Gastroesophageal sphincter (tissue), 3 donors: ENCODE results near the gene SDHAF4.

ENCODE experiments used
- EP300 ChIP-seq: sonication (generic); formaldehyde crosslinking; IDR thresholded peaks from one replicate; pipeline ENCODE4 v1.6.1; 2017; ENCODE audit warnings: antibody characterized with exemption, mild to moderate bottlenecking
- POLR2A ChIP-seq, 2 donors: fragments of 450-650 bp; IDR thresholded peaks; one replicate each; pipeline ENCODE4 v1.6.1; 2017; ENCODE audit warnings: antibody characterized with exemption in 2 of 2, mild to moderate bottlenecking in 2 of 2, moderate library complexity in 1 of 2
- POLR2AphosphoS5 ChIP-seq: sonication (generic); formaldehyde crosslinking; IDR thresholded peaks from one replicate; pipeline ENCODE4 v1.6.1; 2017; ENCODE audit warnings: antibody characterized with exemption
- TF ChIP-seq, protein P1 (sequence below), 4 experiments: fragments of 200-600 bp in 2 of 4; fragments of 450-650 bp in 2 of 4; sonication (generic) in 1 of 4; IDR thresholded peaks; one replicate each; pipeline ENCODE4 v1.5.1; 2017 to 2019; ENCODE audit warnings: antibody characterized with exemption in 4 of 4, mild to moderate bottlenecking in 2 of 4, moderate library complexity in 2 of 4

GRCh38 chr6:70633870-70634269 is 67.1 kb downstream of the SDHAF4 start:
- TF ChIP-seq, protein P1, sequence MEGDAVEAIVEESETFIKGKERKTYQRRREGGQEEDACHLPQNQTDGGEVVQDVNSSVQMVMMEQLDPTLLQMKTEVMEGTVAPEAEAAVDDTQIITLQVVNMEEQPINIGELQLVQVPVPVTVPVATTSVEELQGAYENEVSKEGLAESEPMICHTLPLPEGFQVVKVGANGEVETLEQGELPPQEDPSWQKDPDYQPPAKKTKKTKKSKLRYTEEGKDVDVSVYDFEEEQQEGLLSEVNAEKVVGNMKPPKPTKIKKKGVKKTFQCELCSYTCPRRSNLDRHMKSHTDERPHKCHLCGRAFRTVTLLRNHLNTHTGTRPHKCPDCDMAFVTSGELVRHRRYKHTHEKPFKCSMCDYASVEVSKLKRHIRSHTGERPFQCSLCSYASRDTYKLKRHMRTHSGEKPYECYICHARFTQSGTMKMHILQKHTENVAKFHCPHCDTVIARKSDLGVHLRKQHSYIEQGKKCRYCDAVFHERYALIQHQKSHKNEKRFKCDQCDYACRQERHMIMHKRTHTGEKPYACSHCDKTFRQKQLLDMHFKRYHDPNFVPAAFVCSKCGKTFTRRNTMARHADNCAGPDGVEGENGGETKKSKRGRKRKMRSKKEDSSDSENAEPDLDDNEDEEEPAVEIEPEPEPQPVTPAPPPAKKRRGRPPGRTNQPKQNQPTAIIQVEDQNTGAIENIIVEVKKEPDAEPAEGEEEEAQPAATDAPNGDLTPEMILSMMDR (IDR thresholded peaks at IDR 0.05), result no peak
- TF ChIP-seq POLR2AphosphoS5, result no peak
- no peak for TF ChIP-seq POLR2A (IDR thresholded peaks at IDR 0.05)
- no peak for TF ChIP-seq EP300
